COR-L47 (cell line): ENCODE data around the gene SNAP47.

Experiments
- DNase-seq: peaks from one replicate; lab custom pipeline; 2025; lab: John Stamatoyannopoulos, UW

Gene SNAP47

DNA sequence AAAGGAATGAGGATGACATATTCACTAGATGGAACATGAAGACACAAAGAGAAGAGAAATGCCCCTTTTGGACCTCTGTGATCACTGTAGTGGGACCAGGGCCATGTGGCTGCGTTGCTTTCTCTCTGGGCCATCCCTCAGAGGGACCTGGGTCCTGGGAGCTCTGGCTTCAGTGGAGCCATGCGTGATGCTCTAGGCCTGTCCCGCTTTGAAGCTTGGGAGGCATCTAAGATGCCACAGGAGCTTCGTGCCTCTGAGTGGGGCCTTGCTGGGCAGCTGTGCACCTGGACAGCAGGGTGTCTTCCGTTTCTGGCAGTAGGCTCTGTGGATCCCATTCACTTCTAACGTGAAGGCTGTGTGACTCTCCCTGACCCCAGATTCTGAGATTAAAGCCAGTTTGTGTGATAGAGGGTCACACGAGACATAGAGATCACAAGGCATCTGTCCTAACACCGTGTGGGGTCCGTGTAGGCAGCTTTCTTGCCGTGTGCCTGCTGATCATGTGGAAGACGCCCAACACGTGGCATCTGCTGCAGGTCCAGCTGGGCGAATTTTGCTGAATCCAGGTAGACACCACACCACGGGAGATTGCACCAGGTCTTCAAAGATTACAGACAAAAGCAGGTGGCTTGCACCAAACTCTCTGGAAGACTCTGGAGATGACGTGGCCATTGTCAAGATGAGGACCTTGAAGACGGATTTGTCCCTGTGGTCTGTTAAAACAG, 63.0 kb downstream of the SNAP47 start:
- no peak for DNase-seq

DNA sequence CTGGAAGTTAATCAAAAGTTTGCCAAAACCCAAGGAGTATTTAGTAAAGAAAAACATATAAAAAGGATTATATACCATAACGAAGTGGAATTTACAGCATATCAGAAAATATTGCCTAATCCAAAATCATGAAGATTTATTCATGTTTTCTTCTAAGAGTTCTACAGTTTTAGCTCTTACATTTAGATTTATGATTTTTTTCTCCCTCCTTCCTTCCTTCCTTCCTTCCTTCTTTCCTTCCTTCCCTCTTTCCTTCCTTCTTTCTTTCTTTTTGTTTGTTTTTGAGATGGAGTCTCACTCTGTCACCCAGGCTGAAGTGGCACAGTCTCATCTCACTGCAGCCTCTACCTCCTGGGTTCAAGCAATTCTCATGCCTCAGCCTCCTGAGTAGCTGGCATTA, 64.5 kb downstream of the SNAP47 start:
- no peak for DNase-seq

DNA sequence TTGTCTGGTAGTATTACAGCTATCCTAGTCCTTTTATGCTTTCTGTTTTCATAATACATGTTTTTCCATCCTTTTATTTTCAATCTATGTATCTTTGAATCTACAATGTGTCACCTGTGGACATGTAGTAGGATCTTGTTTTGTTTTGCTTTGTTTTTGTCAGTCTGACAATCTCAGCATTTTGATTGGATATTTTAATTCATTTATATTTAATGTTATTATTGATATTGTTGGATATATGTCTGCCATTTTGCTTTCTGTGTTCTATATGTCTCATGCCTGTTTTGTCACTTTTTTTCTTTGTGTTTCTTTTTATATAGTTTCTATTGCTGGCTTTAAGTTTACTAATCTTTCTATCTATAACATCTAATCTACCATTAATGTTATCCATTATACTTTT, 68.7 kb downstream of the SNAP47 start:
- no peak for DNase-seq

DNA sequence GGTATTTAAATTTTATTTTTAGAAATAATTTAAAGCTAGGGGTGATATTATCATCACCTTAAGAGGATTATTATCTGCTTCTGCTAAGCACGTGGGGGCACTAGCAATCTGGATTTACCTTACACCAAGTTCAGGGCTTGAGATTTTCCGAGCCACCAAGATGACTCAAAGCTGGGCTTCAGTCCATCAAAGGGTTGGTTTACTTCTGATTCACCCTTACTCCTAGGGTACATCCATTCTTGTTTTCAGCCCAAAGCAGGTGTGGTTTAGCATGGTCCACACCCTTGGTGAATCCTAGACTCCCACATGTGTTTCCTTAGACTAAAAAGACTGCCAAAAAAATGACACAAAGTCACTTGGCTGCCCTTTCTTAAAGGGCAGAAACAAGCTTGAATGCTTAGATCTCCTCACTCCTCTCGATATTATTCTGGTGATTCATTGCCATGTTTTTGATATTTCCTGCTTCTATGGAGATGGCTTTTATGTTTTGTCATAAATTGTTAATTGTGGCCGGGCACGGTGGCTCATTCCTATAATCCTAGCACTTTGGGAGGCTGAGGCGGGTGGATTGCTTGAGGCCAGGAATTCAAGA, 70.5 kb downstream of the SNAP47 start:
- no peak for DNase-seq

DNA sequence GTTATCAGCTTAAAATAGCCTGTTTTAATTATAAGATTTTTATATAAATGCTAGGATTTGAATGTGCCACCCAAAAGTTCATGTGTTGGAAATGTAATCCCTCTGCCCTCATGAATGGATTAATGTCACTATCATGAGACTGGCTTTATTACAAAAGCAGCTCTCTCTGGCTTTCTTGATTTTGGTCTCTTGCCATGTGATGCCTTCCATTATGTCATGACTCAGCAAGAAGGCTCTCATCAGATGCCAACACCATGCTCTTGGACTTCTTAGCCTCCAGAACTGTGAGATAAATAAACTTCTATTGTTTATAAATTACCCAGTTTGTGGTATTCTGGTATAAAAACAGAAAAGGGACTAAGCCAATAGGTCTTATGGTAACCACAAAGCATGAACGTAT, 73.3 kb downstream of the SNAP47 start:
- DNase-seq = no peak

DNA sequence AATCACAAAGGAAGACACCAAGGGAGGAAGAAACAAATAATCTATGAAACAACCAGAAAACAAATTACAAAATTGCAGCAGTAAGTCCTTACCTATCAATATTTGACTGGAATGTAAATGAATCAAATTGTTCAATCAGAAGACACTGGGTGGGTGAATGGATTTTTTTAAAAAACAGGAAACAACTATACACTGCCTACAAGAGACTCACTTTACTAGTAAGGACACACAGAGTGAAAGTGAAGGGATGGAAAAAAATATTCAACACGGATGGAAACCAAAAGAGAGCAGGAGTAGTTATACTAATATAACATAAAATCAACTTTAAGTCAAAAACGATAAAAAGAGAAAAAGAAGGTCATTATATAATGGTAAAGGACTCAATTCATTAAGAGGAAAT, 73.8 kb downstream of the SNAP47 start:
- no peak for DNase-seq

DNA sequence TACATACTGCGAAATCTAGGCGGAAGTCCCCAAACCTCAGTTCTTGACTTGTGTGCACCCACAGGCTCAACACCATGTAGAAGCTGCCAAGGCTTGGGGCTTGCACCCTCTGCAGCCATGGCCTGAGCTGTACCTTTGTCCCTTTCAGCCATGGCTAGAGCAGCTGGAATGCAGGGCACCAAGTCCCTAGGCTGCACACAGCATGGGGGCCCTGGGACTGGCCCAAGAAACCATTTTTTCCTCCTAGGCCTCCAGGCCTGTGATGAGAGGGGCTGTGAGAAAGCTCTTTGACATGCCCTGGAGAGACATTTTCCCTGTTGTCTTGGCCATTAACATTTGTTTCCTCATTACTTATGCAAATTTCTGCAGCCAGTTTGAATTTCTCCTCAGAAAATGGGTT, 78.7 kb downstream of the SNAP47 start:
- DNase-seq = no peak

DNA sequence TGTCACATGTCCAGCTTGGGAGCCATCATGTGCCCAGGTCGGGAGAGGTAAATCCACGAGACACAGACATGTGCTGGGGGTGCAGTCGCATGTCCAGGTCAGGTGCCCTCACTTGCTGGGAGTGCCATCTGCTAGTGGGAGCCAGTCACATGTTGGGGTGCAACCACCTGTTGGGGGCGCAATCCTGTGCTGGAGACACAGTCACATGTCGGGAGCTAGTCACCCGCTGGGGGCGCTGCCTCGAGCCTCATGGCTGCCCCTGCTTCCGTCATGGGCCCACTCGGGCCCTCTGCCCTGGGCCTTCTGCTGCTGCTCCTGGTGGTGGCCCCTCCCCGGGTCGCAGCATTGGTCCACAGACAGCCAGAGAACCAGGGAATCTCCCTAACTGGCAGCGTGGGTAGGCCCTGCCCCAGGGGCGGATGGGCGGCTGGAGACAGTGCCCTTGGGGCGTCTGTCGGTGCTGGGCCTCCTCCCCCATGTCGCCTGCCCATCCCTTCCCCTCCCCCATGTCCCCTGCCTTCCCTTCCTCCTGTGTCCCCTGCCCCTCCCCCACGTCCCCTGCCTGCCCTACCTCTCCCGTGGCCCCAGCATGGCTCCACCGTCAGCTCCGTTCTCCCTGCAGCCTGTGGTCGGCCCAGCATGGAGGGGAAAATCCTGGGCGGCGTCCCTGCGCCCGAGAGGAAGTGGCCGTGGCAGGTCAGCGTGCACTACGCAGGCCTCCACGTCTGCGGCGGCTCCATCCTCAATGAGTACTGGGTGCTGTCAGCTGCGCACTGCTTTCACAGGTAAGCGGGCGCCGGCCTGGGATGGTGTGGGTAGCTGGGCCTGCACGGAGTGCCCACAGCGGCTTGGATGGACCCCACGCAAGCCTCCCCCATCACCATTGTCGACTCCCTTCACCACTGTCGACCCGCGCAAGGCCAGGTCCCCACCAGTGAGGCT, 80.5 kb downstream of the SNAP47 start, which contains the start of gene PRSS38:
PRSS38 (plus strand) TSS at position 208 of the 942 bp plus-strand sequence; CDS start at position 250, 42 bp downstream.
- no peak for DNase-seq

DNA sequence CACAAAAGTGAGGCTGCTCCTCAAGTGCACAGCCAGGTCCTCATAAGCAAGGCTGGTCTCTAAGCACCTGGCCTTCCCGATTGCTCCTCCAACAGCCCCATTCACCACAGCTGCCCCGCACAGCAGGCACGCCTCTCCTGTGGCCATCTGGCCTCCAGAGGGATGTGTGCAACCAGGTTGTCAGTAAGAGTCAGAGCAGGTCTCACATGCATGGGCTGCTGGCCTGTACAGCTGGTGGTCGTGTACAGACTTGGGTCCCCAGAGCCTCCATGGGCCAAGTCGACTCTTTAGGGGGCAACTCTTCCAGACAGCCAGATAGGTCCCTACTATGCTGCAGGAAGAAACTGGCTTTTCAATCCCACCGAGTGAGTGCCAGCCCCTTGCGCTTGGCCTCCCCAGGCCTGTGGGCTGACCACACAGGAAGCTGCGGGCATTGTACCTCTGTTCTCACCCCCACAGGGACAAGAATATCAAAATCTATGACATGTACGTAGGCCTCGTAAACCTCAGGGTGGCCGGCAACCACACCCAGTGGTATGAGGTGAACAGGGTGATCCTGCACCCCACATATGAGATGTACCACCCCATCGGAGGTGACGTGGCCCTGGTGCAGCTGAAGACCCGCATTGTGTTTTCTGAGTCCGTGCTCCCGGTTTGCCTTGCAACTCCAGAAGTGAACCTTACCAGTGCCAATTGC, 81.7 kb downstream of the SNAP47 start:
- DNase-seq = no peak

DNA sequence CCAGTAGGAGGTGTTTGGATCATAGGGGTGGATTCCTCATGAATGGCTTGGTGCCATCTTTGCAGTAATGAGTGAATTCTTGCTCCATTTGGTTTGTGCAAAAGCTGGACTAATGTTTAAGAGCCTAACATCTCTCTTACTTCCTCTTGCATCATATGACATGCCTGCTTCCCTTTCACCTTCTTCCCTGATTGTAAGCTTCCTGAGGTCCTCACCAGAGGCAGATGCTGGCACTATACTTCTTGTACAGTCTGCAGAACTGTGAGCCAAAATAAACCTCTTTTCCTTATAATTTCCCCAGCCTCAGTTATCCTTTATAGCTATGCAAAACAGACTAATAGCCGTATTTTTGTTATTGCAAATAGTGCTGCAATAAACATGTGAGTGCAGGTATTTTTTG, 88.3 kb downstream of the SNAP47 start:
- DNase-seq = no peak

DNA sequence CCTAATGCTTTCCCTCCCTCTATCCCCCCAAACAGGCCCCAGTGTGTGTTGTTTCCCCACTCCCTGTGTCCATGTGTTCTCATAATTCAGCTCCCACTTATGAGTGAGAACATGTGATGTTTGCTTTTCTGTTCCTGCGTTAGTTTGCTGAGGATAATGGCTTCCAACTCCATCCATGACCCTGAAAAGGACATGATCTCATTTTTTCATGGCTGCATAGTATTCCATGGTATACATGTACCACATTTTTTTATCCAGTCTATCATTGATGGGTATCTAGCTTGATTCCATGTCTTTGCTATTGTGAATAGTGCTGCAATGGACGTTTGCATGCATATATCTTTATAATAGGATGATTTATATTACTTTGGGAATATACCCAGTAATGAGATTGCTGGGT, 89.0 kb downstream of the SNAP47 start:
- DNase-seq = no peak

DNA sequence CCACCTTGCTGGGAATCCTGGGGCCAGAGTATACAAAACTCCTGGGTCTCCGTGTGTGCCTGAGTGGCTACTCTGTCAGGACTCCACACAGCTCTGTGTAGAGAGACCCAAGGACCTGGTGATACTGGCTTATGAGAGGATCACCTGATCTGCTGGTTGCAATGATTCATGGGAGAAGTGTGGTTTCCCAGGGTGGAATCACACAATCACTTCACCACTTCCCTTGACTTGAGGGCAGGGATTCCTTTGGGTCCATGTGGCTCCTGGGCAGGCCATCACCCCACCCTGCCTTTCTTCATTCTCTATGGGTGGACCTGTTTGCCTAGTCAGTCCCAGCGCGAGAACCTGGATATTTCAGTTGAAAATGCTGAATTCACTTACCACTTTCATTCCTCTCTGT, 93.6 kb downstream of the SNAP47 start:
- DNase-seq = no peak
